Loucy (cell line): ENCODE data around the gene RPS6KA4.

ENCODE experiments used
- CTCF ChIP-seq: fragments of 200-600 bp; sonication (generic); conservative IDR thresholded peaks from 2 replicates; pipeline ENCODE4 v1.5.1; 2014; ENCODE audit warnings: mild to moderate bottlenecking, antibody characterized with exemption, low read length
- EZH2phosphoT487 ChIP-seq: fragments of 200-600 bp; IDR thresholded peaks from 2 replicates; pipeline ENCODE4 v1.6.1; 2018; ENCODE audit warnings: antibody characterized with exemption, mild to moderate bottlenecking, moderate library complexity, borderline replicate concordance

- peak; percentile 38 for TF ChIP-seq CTCF
- no peak for TF ChIP-seq EZH2phosphoT487
These were observed 18.2 kb upstream of the RPS6KA4 start for GRCh38 chr11:64340671-64341335.
